ENCODE measurements around the gene CLDN16.

CLDN16 gene

DNA sequence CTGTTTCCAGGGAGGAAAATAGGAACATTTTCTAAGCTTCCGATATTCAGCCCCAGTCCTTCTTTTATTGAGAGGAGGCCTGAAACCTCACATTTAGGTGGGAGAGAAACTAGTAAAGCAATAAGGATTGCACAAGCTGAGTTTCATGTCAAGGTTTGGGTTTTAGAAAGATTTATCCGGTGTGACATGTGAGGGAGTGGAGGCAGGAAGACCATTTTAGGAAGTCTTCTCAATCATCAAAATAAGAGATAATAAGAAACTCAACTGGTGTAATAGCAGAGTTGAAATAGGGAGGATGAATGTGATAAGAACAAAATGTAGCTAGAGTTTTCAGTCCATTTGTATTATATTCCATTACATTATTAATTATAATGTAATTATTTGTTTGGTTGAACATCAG is 27.7 kb upstream of the CLDN16 start:
- Histone ChIP-seq H3K9me3 (ENCODE audit: control insufficient read depth in 2 of 2, low read length in 2 of 2) (no peaks in the 10 kb centered on the region), H3K4me3 (ENCODE audit: low read length in 2 of 2) (no peak overlapping the region), H3K36me3 (ENCODE audit: control insufficient read depth in 2 of 2, insufficient read depth in 2 of 2, low read length in 2 of 2) (no peaks in the 10 kb centered on the region), H3K27me3 (ENCODE audit: control insufficient read depth in 1 of 2, insufficient read depth in 2 of 2, low read length in 2 of 2) (no peaks in the 10 kb centered on the region), H3K27ac (ENCODE audit: low read length) (no peak overlapping the region), H3K9ac (ENCODE audit: low read length in 2 of 2) (no peak overlapping the region), H3K4me1 (ENCODE audit: control insufficient read depth, insufficient read depth, low read length) (no peaks in the 10 kb centered on the region)

DNA sequence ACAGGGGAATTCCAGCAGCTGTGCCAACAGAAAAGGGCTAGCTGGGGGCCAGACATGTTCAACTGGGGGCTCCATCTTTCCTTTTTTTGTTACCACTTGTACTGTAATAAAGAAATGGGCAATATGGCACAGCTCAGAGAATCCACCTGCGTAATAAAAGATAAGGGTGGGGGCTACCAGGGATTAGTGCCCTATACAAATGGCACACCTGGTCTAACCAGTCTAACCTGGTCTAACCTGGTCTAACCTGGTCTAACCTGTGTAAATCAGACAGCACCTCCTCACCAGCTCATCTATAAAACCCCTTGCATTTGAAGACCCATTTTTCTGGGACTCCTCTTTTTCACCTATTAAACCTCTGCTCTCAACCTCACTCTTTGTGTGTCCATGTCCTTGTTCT is 26.2 kb upstream of the CLDN16 start:
- no peaks in the 10 kb centered on the region for H3K4me1 ChIP-seq (ENCODE audit: control insufficient read depth, insufficient read depth, low read length)
- H3K4me3 ChIP-seq (ENCODE audit: low read length in 2 of 2), result no peak overlapping the region
- H3K9me3 ChIP-seq (ENCODE audit: control insufficient read depth in 2 of 2, low read length in 2 of 2), result no peaks in the 10 kb centered on the region
- no peaks in the 10 kb centered on the region for H3K27me3 ChIP-seq (ENCODE audit: control insufficient read depth in 1 of 2, insufficient read depth in 2 of 2, low read length in 2 of 2)
- no peaks in the 10 kb centered on the region for H3K36me3 ChIP-seq (ENCODE audit: control insufficient read depth in 2 of 2, insufficient read depth in 2 of 2, low read length in 2 of 2)
- H3K27ac ChIP-seq (ENCODE audit: low read length), result no peak overlapping the region
- no peak overlapping the region for H3K9ac ChIP-seq (ENCODE audit: low read length in 2 of 2)

DNA sequence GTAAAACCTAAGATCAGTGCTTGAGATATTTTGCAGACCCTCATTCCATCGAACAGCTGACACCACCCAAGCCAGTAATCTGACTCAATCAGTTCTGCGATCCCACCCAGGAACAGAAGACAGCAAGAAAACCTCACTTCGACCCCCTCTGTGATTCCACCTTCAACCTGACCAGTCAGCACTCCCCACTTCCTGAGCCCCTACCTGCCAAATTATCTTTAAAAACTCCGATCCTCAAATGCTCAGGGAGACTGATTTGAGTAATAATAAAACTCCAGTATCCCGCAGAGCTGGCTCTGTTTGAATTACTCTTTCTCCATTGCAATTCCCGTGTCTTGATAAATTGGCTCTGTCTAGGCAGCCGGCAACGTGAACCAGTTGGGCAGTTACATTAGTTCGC is 25.7 kb upstream of the CLDN16 start:
- Histone ChIP-seq H3K36me3 (ENCODE audit: control insufficient read depth in 2 of 2, insufficient read depth in 2 of 2, low read length in 2 of 2) (no peaks in the 10 kb centered on the region), H3K9ac (ENCODE audit: low read length in 2 of 2) (no peak overlapping the region), H3K9me3 (ENCODE audit: control insufficient read depth in 2 of 2, low read length in 2 of 2) (no peaks in the 10 kb centered on the region), H3K27me3 (ENCODE audit: control insufficient read depth in 1 of 2, insufficient read depth in 2 of 2, low read length in 2 of 2) (no peaks in the 10 kb centered on the region), H3K4me3 (ENCODE audit: low read length in 2 of 2) (no peak overlapping the region), H3K4me1 (ENCODE audit: control insufficient read depth, insufficient read depth, low read length) (no peaks in the 10 kb centered on the region), H3K27ac (ENCODE audit: low read length) (no peak overlapping the region)

DNA sequence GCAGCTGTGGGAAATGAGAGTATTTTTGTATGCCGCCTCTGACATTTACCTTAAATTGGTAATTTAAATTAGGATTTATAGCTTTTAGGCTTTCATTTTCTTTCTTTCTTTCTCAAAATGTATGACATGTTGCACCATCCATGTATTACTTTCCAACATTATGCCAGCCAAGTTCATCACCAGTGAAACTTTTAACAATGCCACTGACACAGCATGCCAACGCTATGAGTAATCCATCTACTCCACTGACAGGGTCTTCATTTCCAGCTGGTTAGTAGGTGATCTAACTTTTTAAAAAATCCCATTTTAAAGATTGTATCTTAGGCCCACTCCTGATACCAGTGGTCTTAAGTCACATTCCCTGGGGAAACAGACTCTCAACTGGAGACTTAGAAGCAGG is 21.8 kb upstream of the CLDN16 start:
- no peak overlapping the region for H3K27ac ChIP-seq (ENCODE audit: low read length)
- no peaks in the 10 kb centered on the region for H3K27me3 ChIP-seq (ENCODE audit: control insufficient read depth in 1 of 2, insufficient read depth in 2 of 2, low read length in 2 of 2)
- no peaks in the 10 kb centered on the region for H3K36me3 ChIP-seq (ENCODE audit: control insufficient read depth in 2 of 2, insufficient read depth in 2 of 2, low read length in 2 of 2)
- H3K9me3 ChIP-seq (ENCODE audit: control insufficient read depth in 2 of 2, low read length in 2 of 2), result no peaks in the 10 kb centered on the region
- H3K4me1 ChIP-seq (ENCODE audit: control insufficient read depth, insufficient read depth, low read length), result no peaks in the 10 kb centered on the region
- H3K9ac ChIP-seq (ENCODE audit: low read length in 2 of 2), result no peak overlapping the region
- H3K4me3 ChIP-seq (ENCODE audit: low read length in 2 of 2), result no peak overlapping the region

DNA sequence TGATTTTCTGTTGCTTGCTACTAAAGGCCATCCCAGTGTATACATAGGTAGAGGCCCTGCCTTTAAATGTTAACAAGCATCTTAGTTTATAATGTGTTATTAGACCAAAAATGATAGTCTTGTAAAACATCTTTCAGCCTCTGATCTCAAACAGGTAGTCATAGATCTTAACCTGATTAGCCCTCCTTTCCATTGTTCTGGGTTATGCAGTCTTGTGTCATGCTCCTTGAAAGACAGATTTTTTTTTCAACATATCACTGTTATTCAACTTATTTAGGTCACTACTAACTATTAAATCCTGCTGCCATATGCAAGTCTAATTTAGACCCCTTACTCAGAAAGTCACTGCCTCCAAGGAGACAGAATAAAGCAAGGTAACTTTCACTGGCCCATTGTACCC is 19.1 kb upstream of the CLDN16 start:
- no peaks in the 10 kb centered on the region for H3K4me1 ChIP-seq (ENCODE audit: control insufficient read depth, insufficient read depth, low read length)
- H3K4me3 ChIP-seq (ENCODE audit: low read length in 2 of 2), result no peak overlapping the region
- H3K27me3 ChIP-seq (ENCODE audit: control insufficient read depth in 1 of 2, insufficient read depth in 2 of 2, low read length in 2 of 2), result no peaks in the 10 kb centered on the region
- H3K27ac ChIP-seq (ENCODE audit: low read length), result no peak overlapping the region
- no peaks in the 10 kb centered on the region for H3K36me3 ChIP-seq (ENCODE audit: control insufficient read depth in 2 of 2, insufficient read depth in 2 of 2, low read length in 2 of 2)
- H3K9me3 ChIP-seq (ENCODE audit: control insufficient read depth in 2 of 2, low read length in 2 of 2), result no peaks in the 10 kb centered on the region
- no peak overlapping the region for H3K9ac ChIP-seq (ENCODE audit: low read length in 2 of 2)

DNA sequence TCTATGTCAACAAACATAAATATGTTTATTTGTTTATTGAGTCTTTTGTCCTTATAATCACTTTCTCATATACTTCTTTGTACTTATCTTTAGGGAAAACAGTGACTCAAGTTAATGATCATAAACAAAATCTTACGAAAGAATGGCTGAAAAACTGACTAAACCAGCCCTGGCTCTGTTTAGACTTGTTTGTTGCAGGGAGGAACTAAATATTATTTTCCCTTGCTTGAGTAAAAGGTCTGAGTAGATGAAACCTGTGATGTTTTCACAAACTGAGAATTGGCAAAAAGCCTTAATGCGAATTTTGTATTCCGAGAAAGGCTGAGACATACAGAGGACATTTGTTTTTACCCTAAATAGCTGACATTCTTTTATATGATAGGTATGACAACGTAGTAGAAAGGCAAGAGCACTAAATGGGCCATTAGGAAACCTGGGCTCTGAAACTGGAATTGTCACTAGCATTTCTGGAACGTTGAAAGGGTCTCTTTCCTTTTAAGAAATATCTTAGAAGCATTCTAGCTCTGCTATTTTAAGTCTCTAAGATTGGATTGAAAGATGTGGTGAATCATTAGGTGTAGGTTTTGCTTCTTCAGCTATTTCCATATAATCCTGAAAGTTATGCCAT is 18.2 kb upstream of the CLDN16 start:
- Histone ChIP-seq H3K27ac (ENCODE audit: low read length) (no peak overlapping the region), H3K9me3 (ENCODE audit: control insufficient read depth in 2 of 2, low read length in 2 of 2) (no peaks in the 10 kb centered on the region), H3K27me3 (ENCODE audit: control insufficient read depth in 1 of 2, insufficient read depth in 2 of 2, low read length in 2 of 2) (no peaks in the 10 kb centered on the region), H3K36me3 (ENCODE audit: control insufficient read depth in 2 of 2, insufficient read depth in 2 of 2, low read length in 2 of 2) (no peaks in the 10 kb centered on the region), H3K9ac (ENCODE audit: low read length in 2 of 2) (no peak overlapping the region), H3K4me1 (ENCODE audit: control insufficient read depth, insufficient read depth, low read length) (no peaks in the 10 kb centered on the region), H3K4me3 (ENCODE audit: low read length in 2 of 2) (no peak overlapping the region)

DNA sequence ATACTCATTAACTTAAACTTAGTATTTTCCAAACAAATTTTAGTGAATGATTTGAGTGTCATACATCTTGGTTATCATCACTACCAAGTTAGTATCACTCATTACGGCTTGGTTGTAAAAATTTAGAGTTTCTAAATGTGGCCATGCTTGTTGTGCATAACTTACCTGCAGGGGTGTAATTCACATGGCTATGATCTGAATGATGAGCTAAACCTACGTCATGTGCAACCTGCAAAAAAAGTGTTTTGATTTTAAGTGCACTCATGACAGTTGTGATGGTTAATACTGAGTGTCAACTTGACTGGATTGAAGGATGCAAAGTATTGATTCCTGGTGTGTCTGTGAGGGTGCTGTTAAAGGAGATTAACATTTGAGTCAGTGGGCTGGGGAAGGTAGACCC is 17.6 kb upstream of the CLDN16 start:
- Histone ChIP-seq H3K27ac (ENCODE audit: low read length) (no peak overlapping the region), H3K27me3 (ENCODE audit: control insufficient read depth in 1 of 2, insufficient read depth in 2 of 2, low read length in 2 of 2) (no peaks in the 10 kb centered on the region), H3K4me1 (ENCODE audit: control insufficient read depth, insufficient read depth, low read length) (no peaks in the 10 kb centered on the region), H3K9me3 (ENCODE audit: control insufficient read depth in 2 of 2, low read length in 2 of 2) (no peaks in the 10 kb centered on the region), H3K9ac (ENCODE audit: low read length in 2 of 2) (no peak overlapping the region), H3K36me3 (ENCODE audit: control insufficient read depth in 2 of 2, insufficient read depth in 2 of 2, low read length in 2 of 2) (no peaks in the 10 kb centered on the region), H3K4me3 (ENCODE audit: low read length in 2 of 2) (no peak overlapping the region)

DNA sequence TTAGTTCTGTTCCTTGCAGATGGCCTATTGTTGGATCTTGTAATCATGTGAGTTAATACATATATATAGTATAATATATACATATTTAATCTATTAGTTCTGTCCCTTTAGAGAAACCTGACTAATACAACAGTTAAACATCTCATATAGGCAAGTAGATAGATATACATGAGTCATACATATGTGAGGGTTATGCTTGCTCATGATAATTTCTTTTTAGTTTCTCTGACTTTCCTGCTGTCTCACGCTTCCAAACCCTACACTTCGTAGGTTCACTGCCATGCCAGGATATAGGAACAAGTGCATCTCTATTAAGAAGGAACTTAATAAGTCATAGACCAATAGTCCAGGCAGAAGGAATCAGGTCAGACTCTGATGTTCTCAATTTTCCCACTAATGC is 16.8 kb upstream of the CLDN16 start:
- H3K4me1 ChIP-seq (ENCODE audit: control insufficient read depth, insufficient read depth, low read length), result no peaks in the 10 kb centered on the region
- no peaks in the 10 kb centered on the region for H3K9me3 ChIP-seq (ENCODE audit: control insufficient read depth in 2 of 2, low read length in 2 of 2)
- no peaks in the 10 kb centered on the region for H3K27me3 ChIP-seq (ENCODE audit: control insufficient read depth in 1 of 2, insufficient read depth in 2 of 2, low read length in 2 of 2)
- H3K4me3 ChIP-seq (ENCODE audit: low read length in 2 of 2), result no peak overlapping the region
- H3K27ac ChIP-seq (ENCODE audit: low read length), result no peak overlapping the region
- H3K9ac ChIP-seq (ENCODE audit: low read length in 2 of 2), result no peak overlapping the region
- no peaks in the 10 kb centered on the region for H3K36me3 ChIP-seq (ENCODE audit: control insufficient read depth in 2 of 2, insufficient read depth in 2 of 2, low read length in 2 of 2)

DNA sequence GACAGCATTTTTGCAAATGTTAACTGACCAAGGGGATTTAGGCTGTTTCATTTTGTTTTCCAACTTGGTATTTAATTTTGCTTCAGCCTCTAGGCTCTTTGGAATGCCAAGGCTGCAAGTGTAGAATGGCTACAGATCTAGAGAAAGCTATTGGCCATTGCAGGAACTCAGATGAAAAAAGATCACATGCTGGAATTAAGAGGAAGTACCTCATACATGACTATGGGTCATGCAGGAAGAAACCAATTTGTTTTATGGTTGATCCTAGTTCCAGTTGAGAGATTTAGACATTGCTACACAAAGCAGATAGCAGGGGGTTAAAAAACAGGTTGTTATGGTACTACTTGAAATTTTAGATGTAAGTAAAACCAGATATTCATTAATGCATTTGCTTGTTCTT is 12.7 kb upstream of the CLDN16 start:
- H3K4me1 ChIP-seq (ENCODE audit: control insufficient read depth, insufficient read depth, low read length), result no peaks in the 10 kb centered on the region
- H3K9ac ChIP-seq (ENCODE audit: low read length in 2 of 2), result no peak overlapping the region
- no peaks in the 10 kb centered on the region for H3K36me3 ChIP-seq (ENCODE audit: control insufficient read depth in 2 of 2, insufficient read depth in 2 of 2, low read length in 2 of 2)
- H3K9me3 ChIP-seq (ENCODE audit: control insufficient read depth in 2 of 2, low read length in 2 of 2), result no peaks in the 10 kb centered on the region
- no peak overlapping the region for H3K27ac ChIP-seq (ENCODE audit: low read length)
- no peaks in the 10 kb centered on the region for H3K27me3 ChIP-seq (ENCODE audit: control insufficient read depth in 1 of 2, insufficient read depth in 2 of 2, low read length in 2 of 2)
- H3K4me3 ChIP-seq (ENCODE audit: low read length in 2 of 2), result no peak overlapping the region

DNA sequence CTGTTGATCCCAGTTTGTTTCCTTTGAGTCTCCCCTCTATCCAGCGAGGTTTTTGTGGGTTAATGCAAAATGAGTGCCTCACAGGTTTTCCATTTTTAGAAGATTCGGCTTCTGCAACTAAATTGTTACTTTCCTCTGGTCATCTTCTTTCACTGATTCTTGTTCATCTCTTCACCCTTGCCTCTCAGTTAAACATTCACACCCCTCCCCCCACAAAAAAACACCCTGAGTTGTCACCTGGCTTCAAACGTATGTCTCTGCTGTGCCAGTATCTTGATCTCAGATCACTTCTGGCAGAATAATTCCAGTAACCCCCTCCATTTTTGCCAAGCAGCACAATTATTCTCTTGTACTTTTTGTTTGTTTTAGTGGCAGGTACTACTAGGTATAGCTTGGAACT is 12.3 kb upstream of the CLDN16 start:
- Histone ChIP-seq H3K9ac (ENCODE audit: low read length in 2 of 2) (no peak overlapping the region), H3K9me3 (ENCODE audit: control insufficient read depth in 2 of 2, low read length in 2 of 2) (no peaks in the 10 kb centered on the region), H3K27ac (ENCODE audit: low read length) (no peak overlapping the region), H3K36me3 (ENCODE audit: control insufficient read depth in 2 of 2, insufficient read depth in 2 of 2, low read length in 2 of 2) (no peaks in the 10 kb centered on the region), H3K4me1 (ENCODE audit: control insufficient read depth, insufficient read depth, low read length) (no peaks in the 10 kb centered on the region), H3K27me3 (ENCODE audit: control insufficient read depth in 1 of 2, insufficient read depth in 2 of 2, low read length in 2 of 2) (no peaks in the 10 kb centered on the region), H3K4me3 (ENCODE audit: low read length in 2 of 2) (no peak overlapping the region)

DNA sequence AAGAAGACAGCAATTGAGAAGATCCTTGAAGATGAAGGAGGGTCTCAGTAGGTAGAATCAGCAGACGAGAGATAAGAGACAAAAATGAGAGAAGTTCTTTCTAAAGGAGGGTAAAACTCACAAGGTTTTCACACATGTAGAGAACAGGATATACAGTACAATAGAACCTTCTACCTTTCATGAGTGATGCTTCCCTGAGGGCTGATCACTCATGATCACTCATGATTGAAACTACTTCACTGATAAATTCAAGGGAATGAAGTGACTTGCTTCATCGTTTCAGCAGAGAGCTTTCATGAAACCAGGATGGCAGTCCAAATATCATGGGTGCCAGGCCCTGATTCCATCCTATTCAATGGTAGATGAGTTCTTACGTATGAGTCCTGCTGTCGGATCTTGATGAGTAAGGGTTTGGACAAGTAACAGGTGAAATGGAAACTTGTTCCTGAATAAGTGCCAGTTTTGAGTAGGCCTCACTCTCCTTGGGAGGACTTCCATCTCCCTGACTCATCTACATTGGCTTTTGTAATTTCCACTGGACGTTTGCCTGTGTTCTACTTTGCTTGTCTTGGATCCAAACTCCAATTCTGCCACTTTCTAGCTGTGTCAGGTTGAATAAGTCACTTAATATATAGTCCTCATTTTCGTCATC is 9.6 kb upstream of the CLDN16 start:
- H3K9ac ChIP-seq (ENCODE audit: low read length in 2 of 2), result no peak overlapping the region
- no peaks in the 10 kb centered on the region for H3K4me1 ChIP-seq (ENCODE audit: control insufficient read depth, insufficient read depth, low read length)
- no peaks in the 10 kb centered on the region for H3K9me3 ChIP-seq (ENCODE audit: control insufficient read depth in 2 of 2, low read length in 2 of 2)
- no peaks in the 10 kb centered on the region for H3K27me3 ChIP-seq (ENCODE audit: control insufficient read depth in 1 of 2, insufficient read depth in 2 of 2, low read length in 2 of 2)
- no peak overlapping the region for H3K4me3 ChIP-seq (ENCODE audit: low read length in 2 of 2)
- no peak overlapping the region for H3K27ac ChIP-seq (ENCODE audit: low read length)
- no peaks in the 10 kb centered on the region for H3K36me3 ChIP-seq (ENCODE audit: control insufficient read depth in 2 of 2, insufficient read depth in 2 of 2, low read length in 2 of 2)

Measured in stomach smooth muscle (tissue), 2 donors.